NB4 (cell line): ENCODE results near the gene DUSP7.

Source experiments
- MYC ChIP-seq: IDR thresholded peaks from 2 replicates; pipeline ENCODE4 v1.6.1; 2011; ENCODE audit warnings: low read depth, low read length
- TF ChIP-seq, protein P1 (sequence below): IDR thresholded peaks from one replicate; pipeline ENCODE4 v1.5.1; 2012; ENCODE audit warnings: low read depth, low read length

DNA sequence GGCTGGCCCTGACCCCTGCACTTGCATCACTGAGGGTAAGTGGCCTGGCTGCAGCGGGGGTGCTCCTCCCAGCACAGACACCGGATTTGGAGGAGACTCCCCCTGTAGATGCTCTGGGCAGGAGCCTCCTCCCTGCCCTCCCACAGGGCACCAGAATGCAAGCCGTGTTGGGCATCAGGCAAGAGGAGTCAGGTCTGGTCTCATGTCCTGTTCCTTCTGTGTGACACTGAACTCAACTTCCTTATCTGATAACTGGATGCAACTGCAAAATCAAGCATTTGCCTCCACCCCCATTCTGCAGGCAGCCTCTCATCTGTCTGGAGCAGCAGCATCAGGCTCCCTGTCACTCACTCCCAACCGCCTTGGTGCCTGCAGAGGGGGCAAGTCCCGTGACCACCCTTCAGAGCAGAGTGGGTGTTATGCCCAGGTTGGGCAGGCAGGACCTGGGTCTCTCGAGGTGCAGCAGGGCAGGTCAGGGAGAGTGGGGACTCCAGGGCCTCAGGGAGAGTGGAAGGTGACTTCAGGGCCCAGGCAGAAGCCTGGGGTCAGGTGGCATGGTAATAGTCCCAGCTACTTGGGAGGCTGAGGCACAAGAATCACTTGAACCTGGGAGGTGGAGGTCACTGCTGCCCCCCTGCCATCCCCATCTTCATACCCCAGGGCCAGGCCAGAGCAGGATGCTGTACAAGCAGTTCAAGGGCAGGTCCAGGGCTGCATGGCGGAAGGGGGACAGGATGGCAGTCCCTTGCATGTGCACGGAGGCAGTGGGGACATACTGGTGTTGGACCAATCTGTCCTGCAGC, 50.2 kb downstream of the DUSP7 start:
- TF ChIP-seq, protein P1, sequence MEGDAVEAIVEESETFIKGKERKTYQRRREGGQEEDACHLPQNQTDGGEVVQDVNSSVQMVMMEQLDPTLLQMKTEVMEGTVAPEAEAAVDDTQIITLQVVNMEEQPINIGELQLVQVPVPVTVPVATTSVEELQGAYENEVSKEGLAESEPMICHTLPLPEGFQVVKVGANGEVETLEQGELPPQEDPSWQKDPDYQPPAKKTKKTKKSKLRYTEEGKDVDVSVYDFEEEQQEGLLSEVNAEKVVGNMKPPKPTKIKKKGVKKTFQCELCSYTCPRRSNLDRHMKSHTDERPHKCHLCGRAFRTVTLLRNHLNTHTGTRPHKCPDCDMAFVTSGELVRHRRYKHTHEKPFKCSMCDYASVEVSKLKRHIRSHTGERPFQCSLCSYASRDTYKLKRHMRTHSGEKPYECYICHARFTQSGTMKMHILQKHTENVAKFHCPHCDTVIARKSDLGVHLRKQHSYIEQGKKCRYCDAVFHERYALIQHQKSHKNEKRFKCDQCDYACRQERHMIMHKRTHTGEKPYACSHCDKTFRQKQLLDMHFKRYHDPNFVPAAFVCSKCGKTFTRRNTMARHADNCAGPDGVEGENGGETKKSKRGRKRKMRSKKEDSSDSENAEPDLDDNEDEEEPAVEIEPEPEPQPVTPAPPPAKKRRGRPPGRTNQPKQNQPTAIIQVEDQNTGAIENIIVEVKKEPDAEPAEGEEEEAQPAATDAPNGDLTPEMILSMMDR = no peak
- TF ChIP-seq MYC = no peak
